ENCODE data around the gene FAM209A.
"Not testable (repeated sequence)": the region's sequence is repeated elsewhere in the genome, so short reads cannot be mapped to it uniquely, and the experiment has no call there.

FAM209A gene

DNA sequence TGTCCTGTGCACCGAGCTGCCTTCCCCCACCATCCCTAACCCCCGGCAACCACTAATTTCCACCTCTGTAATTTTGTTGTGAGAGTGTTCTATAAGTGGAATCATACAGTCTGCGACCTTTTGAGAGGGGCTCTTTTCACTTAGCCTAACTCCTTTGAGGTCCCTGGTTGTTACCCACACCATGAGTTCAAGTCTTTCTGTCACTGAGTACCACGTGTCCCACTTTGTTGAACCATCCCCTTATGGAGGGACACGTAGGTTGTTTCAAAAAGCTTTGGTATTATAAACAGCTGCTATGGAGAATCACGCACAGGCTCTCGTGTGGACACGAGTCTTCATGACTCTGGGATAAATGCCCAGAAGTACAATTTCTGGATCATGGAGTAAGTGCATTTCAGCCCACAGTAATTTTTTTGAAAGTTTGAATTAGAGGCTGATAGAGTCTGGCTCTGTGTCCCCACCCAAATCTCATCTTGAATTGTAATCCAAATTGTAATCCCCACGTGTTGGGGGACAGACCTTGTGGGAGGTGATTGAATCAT is 18.0 kb downstream of the FAM209A start:
- no peak for DNase-seq

- DNase-seq, result no peak
Observed at GRCh38 chr20:56551571-56551970, 27.0 kb downstream of the FAM209A start.

DNA sequence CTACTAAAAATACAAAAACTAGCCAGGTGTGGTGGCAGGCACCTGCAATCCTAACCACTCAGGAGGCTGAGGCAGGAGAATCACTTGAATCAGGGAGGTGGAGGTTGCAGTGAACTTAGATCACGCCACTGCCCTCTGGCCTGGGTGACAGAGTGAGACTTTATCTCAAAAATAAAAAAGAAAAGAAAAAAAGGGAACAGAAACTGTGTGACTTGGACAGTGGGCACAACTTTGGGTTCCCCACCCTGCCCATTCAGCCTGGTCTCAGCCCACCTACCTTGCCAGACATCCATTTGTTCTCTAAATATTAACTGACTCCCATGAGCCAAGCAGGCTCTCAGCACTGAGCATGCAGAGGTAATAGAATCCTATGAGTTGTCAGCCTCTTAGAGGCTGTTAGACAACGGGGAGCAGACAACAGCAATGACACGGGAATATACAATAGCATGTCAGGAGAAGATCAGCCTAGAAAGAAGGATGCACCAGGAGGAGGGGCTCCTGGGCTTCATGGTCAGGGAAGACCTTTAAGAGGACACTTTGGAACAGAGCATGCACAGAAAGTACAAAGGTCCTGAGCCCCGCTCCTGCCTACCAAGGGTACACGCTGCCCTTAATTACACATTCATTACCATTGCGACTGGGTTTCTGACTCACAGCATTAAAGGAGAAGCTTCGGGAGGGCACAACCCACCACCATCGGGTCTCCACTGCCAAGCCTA is 28.5 kb downstream of the FAM209A start:
- DNase-seq, result no peak

- DNase-seq, result peak; percentile 86
Observed at GRCh38 chr20:56554869-56555268, 30.3 kb downstream of the FAM209A start.

DNA sequence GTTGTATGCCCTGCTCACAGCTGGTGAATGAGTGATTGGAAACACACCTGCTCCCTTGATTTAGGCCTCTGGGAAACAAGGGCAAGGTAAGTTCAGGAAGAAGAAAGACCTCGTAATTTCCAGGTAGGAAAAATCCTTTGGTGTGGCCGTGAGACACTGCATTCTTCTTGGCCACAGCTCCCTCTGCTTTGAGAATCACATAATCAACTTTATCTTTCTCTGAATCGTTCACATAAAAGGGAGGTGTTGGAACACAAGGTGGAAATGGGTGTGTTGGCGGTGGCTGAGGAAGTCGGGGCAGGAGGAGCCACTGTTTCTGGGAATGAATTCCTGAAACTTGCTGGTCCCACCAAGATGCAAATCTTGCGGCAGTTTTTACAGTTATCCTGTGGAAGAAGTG is 34.4 kb downstream of the FAM209A start:
- no peak for DNase-seq

DNA sequence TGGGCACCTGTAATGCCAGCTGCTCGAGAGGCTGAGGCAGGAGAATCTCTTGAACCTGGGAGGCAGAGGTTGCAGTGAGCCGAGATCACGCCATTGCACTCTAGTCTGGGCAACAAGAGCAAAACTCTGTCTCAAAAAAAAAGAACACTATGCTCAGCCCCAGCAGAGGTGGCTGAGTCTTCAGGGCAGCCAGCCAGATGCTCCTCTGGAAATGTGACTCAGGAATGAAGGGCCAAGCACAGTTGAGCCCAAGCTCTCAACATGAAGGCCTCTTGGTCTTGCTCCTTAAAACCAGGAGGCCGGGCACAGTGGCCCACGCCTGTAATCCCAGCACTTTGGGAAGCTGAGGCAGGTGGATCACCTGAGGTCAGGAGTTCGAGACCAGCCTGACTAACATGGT is 40.0 kb downstream of the FAM209A start:
- not testable (repeated sequence) for DNase-seq

DNA sequence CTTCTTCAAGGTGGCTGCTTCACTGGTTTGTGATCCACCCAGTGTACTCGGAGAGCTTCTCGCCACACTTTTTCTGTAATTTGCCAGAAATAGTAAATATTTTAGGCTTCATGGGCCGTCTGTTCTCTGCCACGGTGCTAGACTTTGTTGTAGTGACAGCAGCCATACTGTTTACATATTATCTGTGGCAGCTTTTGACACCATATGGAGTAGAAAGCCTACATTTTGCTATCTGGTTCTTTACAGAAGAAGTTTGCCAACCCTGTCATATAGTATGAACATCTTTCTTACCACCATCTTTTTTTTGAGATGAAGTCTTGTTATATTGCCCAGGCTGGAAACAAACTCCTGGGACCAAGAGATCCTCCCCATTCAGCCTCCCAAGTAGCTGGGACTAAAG is 41.0 kb downstream of the FAM209A start:
- no peak for DNase-seq

GRCh38 chr20:56566621-56567020 is 42.1 kb downstream of the FAM209A start:
- DNase-seq, result peak; percentile 31

DNA sequence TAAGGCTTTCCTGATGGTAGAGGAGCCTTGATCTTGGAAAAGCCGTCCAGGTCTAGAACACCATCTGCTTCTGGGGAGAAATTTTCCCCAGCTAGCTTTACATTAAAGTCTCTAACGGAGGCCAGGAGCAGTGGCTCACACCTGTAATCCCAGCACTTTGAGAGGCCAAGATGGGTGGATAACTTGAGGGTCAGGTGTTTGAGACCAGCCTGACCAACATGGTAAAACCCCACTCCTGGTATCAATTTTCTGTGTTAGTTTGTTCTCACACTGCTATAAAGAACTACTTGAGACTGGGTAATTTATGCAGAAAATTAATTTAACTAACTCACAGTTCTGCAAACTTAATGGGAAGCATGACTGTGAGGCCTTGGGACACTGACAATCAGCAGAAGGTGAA is 46.3 kb downstream of the FAM209A start:
- no peak for DNase-seq

DNA sequence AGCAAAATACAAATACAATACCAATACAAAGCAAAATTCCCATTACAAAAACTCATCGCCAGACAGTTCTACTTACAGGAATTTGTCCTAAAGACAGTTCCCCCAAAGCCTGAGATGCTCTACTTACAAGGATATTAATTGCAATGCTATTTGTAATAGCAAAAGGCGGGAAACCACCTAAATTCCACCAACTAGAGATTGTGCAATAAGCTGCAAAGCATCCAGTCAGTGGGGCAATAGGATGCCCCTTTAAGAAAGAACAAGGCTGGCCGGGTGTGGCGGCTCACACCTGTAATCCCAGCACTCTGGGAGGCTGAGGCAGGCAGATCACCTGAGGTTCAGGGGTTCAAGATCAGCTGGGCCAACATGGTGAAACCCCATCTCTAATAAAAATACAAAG is 47.6 kb downstream of the FAM209A start:
- no peak for DNase-seq

GRCh38 chr20:56573986-56574385 is 49.4 kb downstream of the FAM209A start:
- no peak for DNase-seq

DNA sequence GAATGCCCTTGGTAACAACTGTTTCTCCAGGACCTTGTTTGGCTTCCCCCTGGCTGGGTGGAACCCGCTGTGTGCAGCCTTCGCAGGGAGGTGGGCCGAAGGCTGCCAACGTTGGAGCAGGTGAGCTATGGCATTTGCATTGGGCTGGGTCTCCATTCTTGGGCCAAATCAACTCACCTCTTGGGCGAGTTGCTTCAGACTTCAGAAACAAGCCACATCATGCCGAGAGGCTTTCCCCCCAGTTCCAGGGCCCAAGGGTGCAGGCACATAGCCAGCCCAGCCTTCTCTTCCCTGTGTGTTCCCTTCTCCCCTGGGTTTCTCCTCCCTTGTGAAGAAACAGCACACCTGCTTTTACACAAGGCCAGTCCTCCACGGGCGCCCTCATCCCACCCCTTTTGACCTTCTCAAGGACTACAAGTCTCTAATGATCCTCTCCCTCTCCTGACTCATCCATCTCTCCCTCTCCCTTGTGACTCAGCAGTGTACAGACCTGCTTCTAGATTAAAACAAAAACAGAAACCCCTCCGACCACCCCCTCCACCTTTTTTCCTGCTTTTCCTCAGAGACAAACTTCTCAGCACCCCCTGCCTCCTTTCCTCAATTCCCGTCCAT is 50.1 kb downstream of the FAM209A start:
- DNase-seq, result no peak

DNA sequence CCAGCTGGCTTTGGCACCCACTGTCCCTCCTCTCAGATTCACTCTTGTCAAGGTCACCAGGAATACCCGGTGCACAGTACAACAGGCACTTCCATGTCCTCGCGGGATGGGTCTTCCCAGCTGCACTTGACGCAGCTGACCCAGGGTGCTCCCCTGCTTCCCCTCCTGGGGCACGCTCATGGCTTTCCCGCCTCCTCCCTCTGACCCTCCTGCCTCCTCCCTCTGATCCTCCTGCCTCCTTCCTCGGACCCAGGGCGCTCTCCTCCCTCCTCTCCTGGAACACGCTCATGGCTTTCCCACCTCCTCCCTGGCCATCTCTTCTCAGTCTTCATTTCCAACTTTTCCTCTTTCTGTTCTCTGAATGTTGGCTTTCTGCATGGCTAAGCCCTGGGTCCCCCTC is 50.6 kb downstream of the FAM209A start:
- DNase-seq, result no peak
